ENCODE results near the gene AGPAT2.

The AGPAT2 gene

GRCh38 chr9:136685216-136685615, 2.0 kb downstream of the AGPAT2 start:
- H3K27me3 Mint-ChIP-seq, result no peaks in the 10 kb centered on the region
- DNase-seq (no peak), ATAC-seq (replicated peaks) (no peak)
- peaks cover 3% of the 10 kb centered on the region for H3K36me3 Mint-ChIP-seq (ENCODE audit: insufficient read depth)
- H3K4me1 Mint-ChIP-seq (ENCODE audit: low read depth in 2 of 2), result peaks cover 4 to 5% of the 10 kb centered on the region in 2 donors
- H3K27ac Mint-ChIP-seq, result no peak overlapping the region
- H3K4me3 Mint-ChIP-seq, result peak overlapping the region in 1 of 2 donors; percentile 72
- no peaks in the 10 kb centered on the region for H3K9me3 Mint-ChIP-seq

- H3K9me3 Mint-ChIP-seq, result no peaks in the 10 kb centered on the region
- ATAC-seq (replicated peaks) (no peak), DNase-seq (no peak)
- H3K4me1 Mint-ChIP-seq (ENCODE audit: low read depth in 2 of 2), result peaks cover 5% of the 10 kb centered on the region in 2 donors
- H3K36me3 Mint-ChIP-seq (ENCODE audit: insufficient read depth), result peaks cover 3% of the 10 kb centered on the region
- no peak overlapping the region for H3K27ac Mint-ChIP-seq
- H3K4me3 Mint-ChIP-seq, result peak overlapping the region; percentile 22 to 72
- H3K27me3 Mint-ChIP-seq, result no peaks in the 10 kb centered on the region
Observed at GRCh38 chr9:136684799-136685198, 2.5 kb downstream of the AGPAT2 start.

GRCh38 chr9:136684339-136684738, 2.9 kb downstream of the AGPAT2 start:
- Mint-ChIP-seq H3K4me1 (ENCODE audit: low read depth in 2 of 2) (peaks cover 5 to 8% of the 10 kb centered on the region in 2 donors), H3K27me3 (no peaks in the 10 kb centered on the region), H3K9me3 (no peaks in the 10 kb centered on the region), H3K27ac (no peak overlapping the region), H3K4me3 (no peak overlapping the region), H3K36me3 (ENCODE audit: insufficient read depth) (peaks cover 3% of the 10 kb centered on the region)
- ATAC-seq (replicated peaks), result no peak
- DNase-seq, result no peak

- Mint-ChIP-seq H3K27ac (no peak overlapping the region), H3K9me3 (no peaks in the 10 kb centered on the region), H3K4me1 (ENCODE audit: low read depth in 2 of 2) (peaks cover 5 to 12% of the 10 kb centered on the region in 2 donors), H3K36me3 (ENCODE audit: insufficient read depth) (peaks cover 3% of the 10 kb centered on the region), H3K27me3 (no peaks in the 10 kb centered on the region), H3K4me3 (no peak overlapping the region)
- ATAC-seq (replicated peaks) (no peak), DNase-seq (no peak)
Observed at GRCh38 chr9:136683755-136684154, 3.5 kb downstream of the AGPAT2 start.

GRCh38 chr9:136683173-136683745, 4.0 kb downstream of the AGPAT2 start:
- H3K9me3 Mint-ChIP-seq, result no peaks in the 10 kb centered on the region
- H3K4me1 Mint-ChIP-seq (ENCODE audit: low read depth in 2 of 2), result peaks cover 5 to 12% of the 10 kb centered on the region in 2 donors
- no peak overlapping the region for H3K4me3 Mint-ChIP-seq
- peaks cover 3% of the 10 kb centered on the region for H3K36me3 Mint-ChIP-seq (ENCODE audit: insufficient read depth)
- no peaks in the 10 kb centered on the region for H3K27me3 Mint-ChIP-seq
- DNase-seq (no peak), ATAC-seq (replicated peaks) (no peak)
- no peak overlapping the region for H3K27ac Mint-ChIP-seq

- peaks cover 5 to 12% of the 10 kb centered on the region in 2 donors for H3K4me1 Mint-ChIP-seq (ENCODE audit: low read depth in 2 of 2)
- peaks cover 3% of the 10 kb centered on the region for H3K36me3 Mint-ChIP-seq (ENCODE audit: insufficient read depth)
- ATAC-seq (replicated peaks) (no peak), DNase-seq (no peak)
- no peak overlapping the region for H3K27ac Mint-ChIP-seq
- H3K4me3 Mint-ChIP-seq, result no peak overlapping the region
- no peaks in the 10 kb centered on the region for H3K9me3 Mint-ChIP-seq
- no peaks in the 10 kb centered on the region for H3K27me3 Mint-ChIP-seq
Observed at GRCh38 chr9:136682710-136683109, 4.5 kb downstream of the AGPAT2 start.

- H3K36me3 Mint-ChIP-seq (ENCODE audit: insufficient read depth), result peaks cover 3% of the 10 kb centered on the region
- no peak for DNase-seq
- ATAC-seq (replicated peaks), result no peak
- no peak overlapping the region for H3K27ac Mint-ChIP-seq
- peaks cover 5 to 12% of the 10 kb centered on the region in 2 donors for H3K4me1 Mint-ChIP-seq (ENCODE audit: low read depth in 2 of 2)
- no peak overlapping the region for H3K4me3 Mint-ChIP-seq
- no peaks in the 10 kb centered on the region for H3K9me3 Mint-ChIP-seq
- H3K27me3 Mint-ChIP-seq, result no peaks in the 10 kb centered on the region
Observed at GRCh38 chr9:136681945-136682699, 5.1 kb downstream of the AGPAT2 start.

GRCh38 chr9:136681029-136681428, 6.2 kb downstream of the AGPAT2 start:
- H3K27me3 Mint-ChIP-seq, result no peaks in the 10 kb centered on the region
- H3K4me3 Mint-ChIP-seq, result no peak overlapping the region
- peaks cover 3% of the 10 kb centered on the region for H3K36me3 Mint-ChIP-seq (ENCODE audit: insufficient read depth)
- ATAC-seq (replicated peaks) (no peak), DNase-seq (no peak)
- no peaks in the 10 kb centered on the region for H3K9me3 Mint-ChIP-seq
- H3K4me1 Mint-ChIP-seq (ENCODE audit: low read depth in 2 of 2), result peaks cover 4 to 11% of the 10 kb centered on the region in 2 donors
- H3K27ac Mint-ChIP-seq, result peak overlapping the region in 1 of 2 donors; percentile 41

- no peaks in the 10 kb centered on the region for H3K27me3 Mint-ChIP-seq
- peaks cover 0 to 8% of the 10 kb centered on the region in 2 donors for H3K4me1 Mint-ChIP-seq (ENCODE audit: low read depth in 2 of 2)
- H3K36me3 Mint-ChIP-seq (ENCODE audit: insufficient read depth), result peaks cover 3% of the 10 kb centered on the region
- H3K4me3 Mint-ChIP-seq, result no peak overlapping the region
- peak overlapping the region in 1 of 2 donors; percentile 46 for H3K27ac Mint-ChIP-seq
- no peaks in the 10 kb centered on the region for H3K9me3 Mint-ChIP-seq
- no peak for ATAC-seq (replicated peaks)
- no peak for DNase-seq
Observed at GRCh38 chr9:136679431-136679941, 7.8 kb downstream of the AGPAT2 start.

GRCh38 chr9:136678624-136679023, 8.6 kb downstream of the AGPAT2 start:
- ATAC-seq (replicated peaks), result no peak
- no peak overlapping the region for H3K27ac Mint-ChIP-seq
- H3K9me3 Mint-ChIP-seq, result no peaks in the 10 kb centered on the region
- no peak overlapping the region for H3K4me3 Mint-ChIP-seq
- H3K4me1 Mint-ChIP-seq (ENCODE audit: low read depth in 2 of 2), result peaks cover 0 to 9% of the 10 kb centered on the region in 2 donors
- DNase-seq, result no peak
- H3K36me3 Mint-ChIP-seq (ENCODE audit: insufficient read depth), result peaks cover 3% of the 10 kb centered on the region
- no peaks in the 10 kb centered on the region for H3K27me3 Mint-ChIP-seq

- no peak for DNase-seq
- peaks cover 0 to 9% of the 10 kb centered on the region in 2 donors for H3K4me1 Mint-ChIP-seq (ENCODE audit: low read depth in 2 of 2)
- H3K4me3 Mint-ChIP-seq, result no peak overlapping the region
- no peak overlapping the region for H3K27ac Mint-ChIP-seq
- no peaks in the 10 kb centered on the region for H3K9me3 Mint-ChIP-seq
- peaks cover 3% of the 10 kb centered on the region for H3K36me3 Mint-ChIP-seq (ENCODE audit: insufficient read depth)
- ATAC-seq (replicated peaks), result no peak
- no peaks in the 10 kb centered on the region for H3K27me3 Mint-ChIP-seq
Observed at GRCh38 chr9:136678034-136678433, 9.2 kb downstream of the AGPAT2 start.

- Mint-ChIP-seq H3K36me3 (ENCODE audit: insufficient read depth) (peaks cover 3% of the 10 kb centered on the region), H3K4me3 (no peak overlapping the region), H3K4me1 (ENCODE audit: low read depth in 2 of 2) (peaks cover 0 to 9% of the 10 kb centered on the region in 2 donors), H3K27me3 (no peaks in the 10 kb centered on the region), H3K27ac (no peak overlapping the region), H3K9me3 (no peaks in the 10 kb centered on the region)
- ATAC-seq (replicated peaks), result no peak
- DNase-seq, result no peak
Observed at GRCh38 chr9:136676920-136677686, 10.2 kb downstream of the AGPAT2 start.

GRCh38 chr9:136676297-136676794, 10.9 kb downstream of the AGPAT2 start:
- Mint-ChIP-seq H3K4me1 (ENCODE audit: low read depth in 2 of 2) (peaks cover 0 to 12% of the 10 kb centered on the region in 2 donors), H3K36me3 (ENCODE audit: insufficient read depth) (peaks cover 3% of the 10 kb centered on the region), H3K27me3 (no peaks in the 10 kb centered on the region), H3K4me3 (no peak overlapping the region), H3K9me3 (no peaks in the 10 kb centered on the region), H3K27ac (no peak overlapping the region)
- DNase-seq (no peak), ATAC-seq (replicated peaks) (no peak)
